Loucy (cell line): ENCODE results near the gene EPB41L5.

Experiments
- H2AFZ ChIP-seq: fragments of 200-600 bp; sonication (generic); 2 replicates; pipeline ENCODE4 v1.6.0; 2016; ENCODE audit warnings: antibody characterized with exemption, mild to moderate bottlenecking, low read length, moderate library complexity
- H3F3A ChIP-seq: fragments of 200-600 bp; 2 replicates; pipeline ENCODE4 v1.6.0; 2016; ENCODE audit warnings: antibody characterized with exemption, low read depth, mild to moderate bottlenecking
- H3K27me3 ChIP-seq: fragments of 200-600 bp; sonication (generic); 2 replicates; pipeline ENCODE4 v1.6.1; 2014; ENCODE audit warnings: low read length, mild to moderate bottlenecking; ENCODE audit not compliant: insufficient read depth, poor library complexity, severe bottlenecking
- H3K36me3 ChIP-seq: fragments of 200-600 bp; sonication (generic); 2 replicates; pipeline ENCODE4 v1.6.1; 2016; ENCODE audit warnings: low read length; ENCODE audit not compliant: insufficient read depth
- H3K4me1 ChIP-seq: fragments of 200-600 bp; sonication (generic); 2 replicates; pipeline ENCODE4 v1.5.1; 2014; ENCODE audit warnings: low read length, mild to moderate bottlenecking; ENCODE audit not compliant: insufficient read depth, poor library complexity, severe bottlenecking
- H3K4me2 ChIP-seq: fragments of 200-600 bp; sonication (generic); 2 replicates; pipeline ENCODE4 v1.6.0; 2014; ENCODE audit warnings: antibody characterized with exemption, low read length, low read depth, mild to moderate bottlenecking; ENCODE audit not compliant: poor library complexity, severe bottlenecking
- H3K4me3 ChIP-seq: fragments of 200-600 bp; sonication (generic); 2 replicates; pipeline ENCODE4 v1.5.1; 2014; ENCODE audit warnings: low read length, mild to moderate bottlenecking, mixed read lengths; ENCODE audit not compliant: poor library complexity, severe bottlenecking
- H3K79me2 ChIP-seq: fragments of 200-600 bp; sonication (generic); 2 replicates; pipeline ENCODE4 v1.6.1; 2014; ENCODE audit warnings: low read length; ENCODE audit not compliant: insufficient read depth
- H3K9ac ChIP-seq: fragments of 200-600 bp; sonication (generic); 2 replicates; pipeline ENCODE4 v1.6.0; 2014; ENCODE audit warnings: mild to moderate bottlenecking, low read depth, low read length, moderate library complexity; ENCODE audit not compliant: poor library complexity, severe bottlenecking
- H3K9me2 ChIP-seq: fragments of 200-600 bp; sonication (generic); replicated peaks from 2 replicates; pipeline ENCODE4 v1.6.1; 2016; ENCODE audit warnings: low read depth, low read length, mixed read lengths
- H3K9me3 ChIP-seq: fragments of 200-600 bp; sonication (generic); 2 replicates; pipeline ENCODE4 v1.6.1; 2014; ENCODE audit warnings: mild to moderate bottlenecking, antibody characterized with exemption, low read length, low read depth; ENCODE audit not compliant: insufficient read depth
- H4K20me1 ChIP-seq: fragments of 200-600 bp; sonication (generic); 2 replicates; pipeline ENCODE4 v1.6.0; 2014; ENCODE audit warnings: antibody characterized with exemption, low read length, mild to moderate bottlenecking; ENCODE audit not compliant: insufficient read depth, poor library complexity, severe bottlenecking
- CTCF ChIP-seq: fragments of 200-600 bp; sonication (generic); conservative IDR thresholded peaks from 2 replicates; pipeline ENCODE4 v1.5.1; 2014; ENCODE audit warnings: mild to moderate bottlenecking, antibody characterized with exemption, low read length
- EZH2phosphoT487 ChIP-seq: fragments of 200-600 bp; IDR thresholded peaks from 2 replicates; pipeline ENCODE4 v1.6.1; 2018; ENCODE audit warnings: antibody characterized with exemption, mild to moderate bottlenecking, moderate library complexity, borderline replicate concordance

The EPB41L5 gene

GRCh38 chr2:120091436-120091835 lies 78.6 kb downstream of the EPB41L5 start:
- TF ChIP-seq EZH2phosphoT487 (no peak), CTCF (no peak)
- Histone ChIP-seq H3F3A (no peaks in the 10 kb centered on the region), H2AFZ (no peak overlapping the region), H3K9ac (no peak overlapping the region), H3K9me3 (no peaks in the 10 kb centered on the region), H3K4me2 (no peak overlapping the region), H4K20me1 (no peaks in the 10 kb centered on the region), H3K4me3 (no peak overlapping the region), H3K9me2 (no peaks in the 10 kb centered on the region), H3K36me3 (peaks cover 15% of the 10 kb centered on the region; the same call in 1 of the 2 replicates), H3K79me2 (no peaks in the 10 kb centered on the region), H3K4me1 (no peaks in the 10 kb centered on the region), H3K27me3 (no peaks in the 10 kb centered on the region)

GRCh38 chr2:120094795-120095194 lies 81.9 kb downstream of the EPB41L5 start:
- Histone ChIP-seq H3K9me3 (no peaks in the 10 kb centered on the region), H3K36me3 (peaks cover 8% of the 10 kb centered on the region; the same call in 1 of the 2 replicates), H3K27me3 (no peaks in the 10 kb centered on the region), H3K9me2 (no peaks in the 10 kb centered on the region), H3K4me1 (peaks cover 1% of the 10 kb centered on the region), H3K4me2 (no peak overlapping the region), H3K9ac (no peak overlapping the region), H3F3A (no peaks in the 10 kb centered on the region), H3K79me2 (no peaks in the 10 kb centered on the region), H3K4me3 (no peak overlapping the region), H4K20me1 (no peaks in the 10 kb centered on the region), H2AFZ (no peak overlapping the region)
- TF ChIP-seq EZH2phosphoT487: no peak
- no peak for TF ChIP-seq CTCF

GRCh38 chr2:120100627-120101026 lies 87.8 kb downstream of the EPB41L5 start:
- no peaks in the 10 kb centered on the region for H3K9me2 ChIP-seq
- H3K79me2 ChIP-seq: no peaks in the 10 kb centered on the region
- no peak overlapping the region for H3K4me3 ChIP-seq
- no peaks in the 10 kb centered on the region for H3K27me3 ChIP-seq
- peak overlapping the region; percentile 3 for H3K4me2 ChIP-seq
- no peak overlapping the region for H2AFZ ChIP-seq
- H3K9me3 ChIP-seq: no peaks in the 10 kb centered on the region
- H3K4me1 ChIP-seq: peaks cover 8% of the 10 kb centered on the region
- H3K36me3 ChIP-seq: peaks cover 3% of the 10 kb centered on the region; the same call in 1 of the 2 replicates
- H3K9ac ChIP-seq: no peak overlapping the region
- H3F3A ChIP-seq: no peaks in the 10 kb centered on the region
- H4K20me1 ChIP-seq: no peaks in the 10 kb centered on the region
- TF ChIP-seq CTCF (no peak), EZH2phosphoT487 (no peak)
